ENCODE data around the gene AUTS2.

Gene AUTS2

DNA sequence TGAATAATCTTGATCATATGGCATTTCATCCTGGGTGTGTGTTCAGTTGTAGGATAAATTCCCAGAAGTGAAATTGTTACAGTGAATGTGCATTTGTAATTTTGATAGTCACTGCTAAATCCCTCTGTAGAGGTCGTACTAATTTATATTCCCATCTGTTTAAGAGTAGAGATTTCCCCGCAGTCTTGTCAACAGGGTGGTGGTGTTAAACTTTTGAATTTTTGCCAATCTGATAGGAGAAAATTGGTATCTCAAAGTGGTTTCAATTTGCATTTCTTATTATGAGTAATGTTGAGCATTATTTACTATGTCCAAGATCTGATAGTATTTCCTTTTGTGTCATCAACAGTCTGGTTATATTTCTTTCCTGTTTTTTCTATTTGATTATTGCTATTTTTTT, 101.7 kb downstream of the AUTS2 start:
- Histone ChIP-seq H3K4me2 (ENCODE audit: low read depth, low read length, poor library complexity, severe bottlenecking) (no peak overlapping the region), H3K4me3 (ENCODE audit: low read length, poor library complexity, severe bottlenecking) (no peak overlapping the region), H3F3A (ENCODE audit: low read depth) (0 out of 2 replicates have a peak, but pooled peaks cover 9% of the 10 kb centered on the region), H3K9me2 (replicated peaks; ENCODE audit: low read depth, low read length) (no peaks in the 10 kb centered on the region), H3K4me1 (ENCODE audit: insufficient read depth, low read length, poor library complexity, severe bottlenecking) (peaks cover 76% of the 10 kb centered on the region), H2AFZ (ENCODE audit: low read length) (no peak overlapping the region), H3K9me3 (ENCODE audit: insufficient read depth, low read depth, low read length) (no peaks in the 10 kb centered on the region), H3K36me3 (ENCODE audit: insufficient read depth, low read length) (no peaks in the 10 kb centered on the region), H3K27me3 (ENCODE audit: insufficient read depth, low read length, poor library complexity, severe bottlenecking) (no peaks in the 10 kb centered on the region), H3K9ac (ENCODE audit: low read depth, low read length, poor library complexity, severe bottlenecking) (no peak overlapping the region), H3K79me2 (ENCODE audit: insufficient read depth, low read length) (peaks cover 88% of the 10 kb centered on the region), H4K20me1 (ENCODE audit: insufficient read depth, low read length, poor library complexity, severe bottlenecking) (no peaks in the 10 kb centered on the region)
- TF ChIP-seq, protein P1, sequence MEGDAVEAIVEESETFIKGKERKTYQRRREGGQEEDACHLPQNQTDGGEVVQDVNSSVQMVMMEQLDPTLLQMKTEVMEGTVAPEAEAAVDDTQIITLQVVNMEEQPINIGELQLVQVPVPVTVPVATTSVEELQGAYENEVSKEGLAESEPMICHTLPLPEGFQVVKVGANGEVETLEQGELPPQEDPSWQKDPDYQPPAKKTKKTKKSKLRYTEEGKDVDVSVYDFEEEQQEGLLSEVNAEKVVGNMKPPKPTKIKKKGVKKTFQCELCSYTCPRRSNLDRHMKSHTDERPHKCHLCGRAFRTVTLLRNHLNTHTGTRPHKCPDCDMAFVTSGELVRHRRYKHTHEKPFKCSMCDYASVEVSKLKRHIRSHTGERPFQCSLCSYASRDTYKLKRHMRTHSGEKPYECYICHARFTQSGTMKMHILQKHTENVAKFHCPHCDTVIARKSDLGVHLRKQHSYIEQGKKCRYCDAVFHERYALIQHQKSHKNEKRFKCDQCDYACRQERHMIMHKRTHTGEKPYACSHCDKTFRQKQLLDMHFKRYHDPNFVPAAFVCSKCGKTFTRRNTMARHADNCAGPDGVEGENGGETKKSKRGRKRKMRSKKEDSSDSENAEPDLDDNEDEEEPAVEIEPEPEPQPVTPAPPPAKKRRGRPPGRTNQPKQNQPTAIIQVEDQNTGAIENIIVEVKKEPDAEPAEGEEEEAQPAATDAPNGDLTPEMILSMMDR (conservative IDR thresholded peaks at IDR 0.05; ENCODE audit: low read length), result no peak
- TF ChIP-seq EZH2phosphoT487 (IDR thresholded peaks at IDR 0.05; ENCODE audit: borderline replicate concordance), result no peak

DNA sequence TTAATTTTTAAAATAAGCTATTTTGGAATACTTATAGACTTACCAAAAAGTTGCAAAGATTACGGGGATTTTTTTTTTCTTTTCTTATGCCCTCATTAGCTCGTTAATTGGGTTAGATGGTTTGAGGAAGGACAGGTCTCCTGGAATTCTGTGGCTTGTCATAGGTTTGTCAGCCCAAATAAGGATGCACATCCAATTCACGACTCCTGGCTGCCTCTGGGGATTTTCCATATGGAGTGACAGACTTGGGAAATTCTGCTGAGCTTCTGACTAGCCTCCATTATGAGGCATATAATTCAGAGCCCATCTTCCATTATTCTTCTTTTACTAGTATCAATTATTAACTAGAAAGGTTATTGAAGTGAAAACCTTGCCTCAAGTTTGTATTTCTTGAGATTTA, 102.1 kb downstream of the AUTS2 start:
- no peaks in the 10 kb centered on the region for H3K27me3 ChIP-seq (ENCODE audit: insufficient read depth, low read length, poor library complexity, severe bottlenecking)
- H2AFZ ChIP-seq (ENCODE audit: low read length), result no peak overlapping the region
- TF ChIP-seq, protein P1 (conservative IDR thresholded peaks at IDR 0.05; ENCODE audit: low read length), result no peak
- TF ChIP-seq EZH2phosphoT487 (IDR thresholded peaks at IDR 0.05; ENCODE audit: borderline replicate concordance), result no peak
- H3K79me2 ChIP-seq (ENCODE audit: insufficient read depth, low read length), result peaks cover 90% of the 10 kb centered on the region
- H3K9me3 ChIP-seq (ENCODE audit: insufficient read depth, low read depth, low read length), result no peaks in the 10 kb centered on the region
- no peak overlapping the region for H3K4me3 ChIP-seq (ENCODE audit: low read length, poor library complexity, severe bottlenecking)
- H3K9me2 ChIP-seq (replicated peaks; ENCODE audit: low read depth, low read length), result no peaks in the 10 kb centered on the region
- no peak overlapping the region for H3K9ac ChIP-seq (ENCODE audit: low read depth, low read length, poor library complexity, severe bottlenecking)
- H3K4me1 ChIP-seq (ENCODE audit: insufficient read depth, low read length, poor library complexity, severe bottlenecking), result peaks cover 75% of the 10 kb centered on the region
- H4K20me1 ChIP-seq (ENCODE audit: insufficient read depth, low read length, poor library complexity, severe bottlenecking), result no peaks in the 10 kb centered on the region
- H3F3A ChIP-seq (ENCODE audit: low read depth), result 0 out of 2 replicates have a peak, but pooled peaks cover 9% of the 10 kb centered on the region
- H3K36me3 ChIP-seq (ENCODE audit: insufficient read depth, low read length), result no peaks in the 10 kb centered on the region
- H3K4me2 ChIP-seq (ENCODE audit: low read depth, low read length, poor library complexity, severe bottlenecking), result no peak overlapping the region

DNA sequence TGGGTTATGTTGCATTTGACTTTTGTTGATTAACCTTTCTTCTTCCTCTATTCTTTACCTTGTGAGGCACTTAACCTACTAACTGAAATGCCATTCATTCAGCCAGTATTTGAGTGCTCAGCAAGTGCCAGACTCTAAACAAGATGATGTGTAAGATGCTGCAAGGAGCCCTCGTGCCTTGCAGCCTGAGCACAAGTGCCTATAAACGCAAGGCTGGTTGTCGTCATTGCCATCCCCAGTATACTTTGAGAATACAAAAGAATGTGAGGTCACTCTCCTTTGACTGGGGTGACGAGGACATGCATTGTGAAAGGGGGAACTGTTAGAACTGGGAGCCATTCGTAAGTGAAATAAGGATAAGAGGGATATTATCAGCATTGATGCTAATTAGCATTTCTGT, 103.0 kb downstream of the AUTS2 start:
- H3K4me1 ChIP-seq (ENCODE audit: insufficient read depth, low read length, poor library complexity, severe bottlenecking), result peaks cover 75% of the 10 kb centered on the region
- no peaks in the 10 kb centered on the region for H3K36me3 ChIP-seq (ENCODE audit: insufficient read depth, low read length)
- no peaks in the 10 kb centered on the region for H3K9me3 ChIP-seq (ENCODE audit: insufficient read depth, low read depth, low read length)
- 0 out of 2 replicates have a peak, but pooled peaks cover 7% of the 10 kb centered on the region for H3F3A ChIP-seq (ENCODE audit: low read depth)
- no peak overlapping the region for H3K9ac ChIP-seq (ENCODE audit: low read depth, low read length, poor library complexity, severe bottlenecking)
- H3K4me3 ChIP-seq (ENCODE audit: low read length, poor library complexity, severe bottlenecking), result no peak overlapping the region
- H3K79me2 ChIP-seq (ENCODE audit: insufficient read depth, low read length), result peaks cover 100% of the 10 kb centered on the region
- H4K20me1 ChIP-seq (ENCODE audit: insufficient read depth, low read length, poor library complexity, severe bottlenecking), result no peaks in the 10 kb centered on the region
- H3K9me2 ChIP-seq (replicated peaks; ENCODE audit: low read depth, low read length), result no peaks in the 10 kb centered on the region
- H3K27me3 ChIP-seq (ENCODE audit: insufficient read depth, low read length, poor library complexity, severe bottlenecking), result no peaks in the 10 kb centered on the region
- H3K4me2 ChIP-seq (ENCODE audit: low read depth, low read length, poor library complexity, severe bottlenecking), result no peak overlapping the region
- TF ChIP-seq EZH2phosphoT487 (IDR thresholded peaks at IDR 0.05; ENCODE audit: borderline replicate concordance), result no peak
- TF ChIP-seq, protein P1 (conservative IDR thresholded peaks at IDR 0.05; ENCODE audit: low read length), result no peak
- no peak overlapping the region for H2AFZ ChIP-seq (ENCODE audit: low read length)
